Naive B cell (primary cell): ENCODE results near the gene GLRA3. TPM values are rescaled to one million over a fixed set of nuclear protein-coding genes. Genes with fewer than 3 reads are reported as not detected.

Source experiments
- ATAC-seq, 2 donors: fragments of 150-1000 bp; cut with Tn5 transposase; 2 replicates each; pipeline ENCODE4 v1.10.0; 2021; ENCODE audit warnings: low read depth in 2 of 2, mild to moderate bottlenecking in 2 of 2, moderate library complexity in 2 of 2
- DNase-seq: peaks from one replicate; pipeline ENCODE4 v3.0.0; 2022
- H3K27ac Mint-ChIP-seq, 6 donors: one replicate each; pipeline ENCODE4 v1.8.0; 2020 to 2022; ENCODE audit warnings: mild to moderate bottlenecking in 6 of 6, mixed read lengths in 6 of 6, moderate library complexity in 5 of 6, inconsistent platforms in 2 of 6
- H3K27me3 Mint-ChIP-seq, 3 donors: one replicate each; pipeline ENCODE4 v1.8.0; 2021 to 2022; ENCODE audit warnings: mixed read lengths in 3 of 3, mild to moderate bottlenecking in 1 of 3
- H3K36me3 Mint-ChIP-seq, 2 donors: one replicate each; pipeline ENCODE4 v1.8.0; 2020 to 2022; ENCODE audit warnings: mixed read lengths in 2 of 2, inconsistent platforms in 1 of 2, mild to moderate bottlenecking in 1 of 2
- H3K4me1 Mint-ChIP-seq, 3 donors: one replicate each; pipeline ENCODE4 v1.8.0; 2020 to 2022; ENCODE audit warnings: mixed read lengths in 3 of 3, inconsistent platforms in 1 of 3, mild to moderate bottlenecking in 1 of 3, moderate library complexity in 1 of 3
- H3K4me3 Mint-ChIP-seq, 8 donors: one replicate each; pipeline ENCODE4 v1.8.0; 2020 to 2022; ENCODE audit warnings: mild to moderate bottlenecking in 8 of 8, mixed read lengths in 8 of 8, moderate library complexity in 8 of 8, inconsistent platforms in 2 of 8
- H3K9me3 Mint-ChIP-seq, 7 donors: one replicate each; pipeline ENCODE4 v1.8.0; 2020 to 2022; ENCODE audit warnings: mixed read lengths in 7 of 7, mild to moderate bottlenecking in 5 of 7, inconsistent platforms in 2 of 7, moderate library complexity in 1 of 7
- polyA plus RNA-seq, 6 donors: library from polyadenylated mRNA; unstranded; fragments of 300-500 nt; fragmentation: Illumina TruSeq; gene quantifications; one replicate each; pipeline ENCODE4 v1.2.3, GENCODE V29; 2021; ENCODE audit warnings: low read depth in 6 of 6

GLRA3 gene
- polyA plus RNA-seq, 6 donors from 2014 or later = 0.04 TPM; not detected in 5

DNA sequence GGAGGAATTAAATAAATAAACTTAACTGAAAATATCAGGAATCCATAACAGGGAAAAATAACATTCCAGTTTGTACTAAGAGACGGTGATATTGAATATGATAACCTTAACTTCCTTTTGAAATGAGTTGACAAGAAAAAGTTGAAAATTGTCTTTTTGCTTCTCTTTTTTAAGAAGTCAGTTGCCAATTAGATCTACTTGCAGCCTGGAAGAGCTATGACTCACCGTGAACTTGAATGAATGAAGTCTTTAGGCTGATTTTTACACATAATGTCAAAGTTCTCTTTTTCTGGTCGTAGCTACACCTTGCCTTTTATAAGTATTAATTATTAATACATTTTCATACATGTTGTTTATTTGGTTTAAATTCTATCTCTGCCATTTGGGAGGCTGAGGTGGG is 212.4 kb downstream of the GLRA3 start:
- Mint-ChIP-seq H3K36me3 (peaks cover 0 to 8% of the 10 kb centered on the region in 2 donors), H3K27me3 (peaks cover 4 to 6% (median 5%) of the 10 kb centered on the region in 3 donors), H3K9me3 (peaks cover 1 to 23% (median 7%) of the 10 kb centered on the region in 7 donors), H3K27ac (no peak overlapping the region), H3K4me1 (no peaks in the 10 kb centered on the region), H3K4me3 (no peak overlapping the region)
- DNase-seq (no peak), ATAC-seq (no peak)

DNA sequence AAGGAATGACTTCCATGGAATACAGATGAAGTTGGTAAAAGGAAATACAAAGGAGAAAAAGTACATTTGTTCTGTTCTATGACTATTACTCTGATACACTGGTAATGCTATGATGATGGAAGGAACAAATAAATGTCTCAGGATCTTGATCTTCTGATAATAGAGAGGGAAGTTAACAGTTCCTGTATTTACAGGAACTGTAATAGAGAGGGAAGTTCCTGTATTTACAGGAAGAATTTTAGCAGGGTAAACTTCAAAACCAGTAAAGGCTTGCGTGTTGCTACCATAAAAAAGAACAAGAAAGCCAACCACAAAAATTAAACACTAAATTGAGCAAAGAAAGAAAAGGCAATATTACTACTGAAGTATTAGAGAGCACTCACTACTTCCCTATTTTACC is 215.1 kb downstream of the GLRA3 start:
- Mint-ChIP-seq H3K9me3 (peaks cover 1 to 26% (median 7%) of the 10 kb centered on the region in 7 donors), H3K4me3 (no peak overlapping the region), H3K36me3 (peaks cover 0 to 8% of the 10 kb centered on the region in 2 donors), H3K4me1 (no peaks in the 10 kb centered on the region), H3K27ac (peak overlapping the region in 1 of 6 donors; percentile 51), H3K27me3 (peaks cover 0 to 6% (median under 1%) of the 10 kb centered on the region in 3 donors)
- DNase-seq (no peak), ATAC-seq (no peak)

GRCh38 chr4:174611792-174612191 is 217.3 kb downstream of the GLRA3 start:
- Mint-ChIP-seq H3K27me3 (no peaks in the 10 kb centered on the region), H3K27ac (no peak overlapping the region), H3K9me3 (peaks cover 1 to 26% (median 7%) of the 10 kb centered on the region in 7 donors), H3K4me3 (no peak overlapping the region), H3K36me3 (peaks cover 0 to 8% of the 10 kb centered on the region in 2 donors), H3K4me1 (no peaks in the 10 kb centered on the region)
- ATAC-seq (no peak), DNase-seq (no peak)

GRCh38 chr4:174607792-174608191 is 221.3 kb downstream of the GLRA3 start:
- Mint-ChIP-seq H3K4me1 (no peaks in the 10 kb centered on the region), H3K36me3 (peaks cover 0 to 5% of the 10 kb centered on the region in 2 donors), H3K27me3 (no peaks in the 10 kb centered on the region), H3K4me3 (no peak overlapping the region), H3K9me3 (peaks cover 1 to 12% (median 4%) of the 10 kb centered on the region in 7 donors), H3K27ac (no peak overlapping the region)
- DNase-seq = no peak
- no peak for ATAC-seq

- Mint-ChIP-seq H3K27ac (no peak overlapping the region), H3K4me1 (no peaks in the 10 kb centered on the region)
- no peak for ATAC-seq
Measured at GRCh38 chr4:174604198-174604597, 224.8 kb downstream of the GLRA3 start.

DNA sequence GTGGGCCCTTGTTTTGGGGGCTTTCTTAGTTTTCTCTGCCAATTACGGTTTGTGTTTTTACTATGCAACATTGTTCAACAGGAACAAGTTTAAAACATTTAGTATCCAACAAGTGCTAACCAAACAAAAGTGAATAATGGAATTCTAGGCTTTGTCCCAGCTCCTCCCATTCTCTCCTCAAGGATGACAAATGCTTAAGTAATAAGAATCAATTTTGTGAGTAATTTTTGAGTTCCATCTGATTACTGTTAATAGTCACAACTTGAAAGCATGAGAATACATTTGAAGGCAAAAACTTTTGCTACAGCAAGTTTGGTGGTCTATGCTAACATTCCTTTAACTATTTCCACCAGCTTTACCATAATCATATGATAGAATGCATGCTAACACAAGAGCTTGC is 228.7 kb downstream of the GLRA3 start:
- Mint-ChIP-seq H3K4me1 (no peaks in the 10 kb centered on the region), H3K36me3 (no peaks in the 10 kb centered on the region), H3K9me3 (peaks cover 0 to 3% (median 0%) of the 10 kb centered on the region in 7 donors), H3K27ac (no peak overlapping the region), H3K4me3 (no peak overlapping the region), H3K27me3 (peaks cover 0 to 7% (median 6%) of the 10 kb centered on the region in 3 donors)
- ATAC-seq = no peak
- no peak for DNase-seq

More at GRCh38 chr4:174604198-174604597, 224.8 kb downstream of the GLRA3 start:
- Mint-ChIP-seq H3K27me3 (no peaks in the 10 kb centered on the region), H3K9me3 (no peaks in the 10 kb centered on the region), H3K36me3 (no peaks in the 10 kb centered on the region), H3K4me3 (no peak overlapping the region)
- no peak for DNase-seq

GRCh38 chr4:174598800-174599199 is 230.2 kb downstream of the GLRA3 start:
- no peak overlapping the region for H3K27ac Mint-ChIP-seq
- peaks cover 0 to 7% (median 6%) of the 10 kb centered on the region in 3 donors for H3K27me3 Mint-ChIP-seq
- no peaks in the 10 kb centered on the region for H3K36me3 Mint-ChIP-seq
- DNase-seq = no peak
- no peak for ATAC-seq
- peaks cover 0 to 3% (median 0%) of the 10 kb centered on the region in 7 donors for H3K9me3 Mint-ChIP-seq
- H3K4me3 Mint-ChIP-seq = no peak overlapping the region
- no peaks in the 10 kb centered on the region for H3K4me1 Mint-ChIP-seq

- Mint-ChIP-seq H3K27me3 (peaks cover 0 to 7% (median 6%) of the 10 kb centered on the region in 3 donors), H3K9me3 (peaks cover 0 to 3% (median 0%) of the 10 kb centered on the region in 7 donors), H3K4me3 (no peak overlapping the region), H3K27ac (no peak overlapping the region), H3K36me3 (no peaks in the 10 kb centered on the region), H3K4me1 (peaks cover 0 to 3% (median 0%) of the 10 kb centered on the region in 3 donors)
- ATAC-seq (no peak), DNase-seq (no peak)
Measured at GRCh38 chr4:174596513-174596912, 232.5 kb downstream of the GLRA3 start.

DNA sequence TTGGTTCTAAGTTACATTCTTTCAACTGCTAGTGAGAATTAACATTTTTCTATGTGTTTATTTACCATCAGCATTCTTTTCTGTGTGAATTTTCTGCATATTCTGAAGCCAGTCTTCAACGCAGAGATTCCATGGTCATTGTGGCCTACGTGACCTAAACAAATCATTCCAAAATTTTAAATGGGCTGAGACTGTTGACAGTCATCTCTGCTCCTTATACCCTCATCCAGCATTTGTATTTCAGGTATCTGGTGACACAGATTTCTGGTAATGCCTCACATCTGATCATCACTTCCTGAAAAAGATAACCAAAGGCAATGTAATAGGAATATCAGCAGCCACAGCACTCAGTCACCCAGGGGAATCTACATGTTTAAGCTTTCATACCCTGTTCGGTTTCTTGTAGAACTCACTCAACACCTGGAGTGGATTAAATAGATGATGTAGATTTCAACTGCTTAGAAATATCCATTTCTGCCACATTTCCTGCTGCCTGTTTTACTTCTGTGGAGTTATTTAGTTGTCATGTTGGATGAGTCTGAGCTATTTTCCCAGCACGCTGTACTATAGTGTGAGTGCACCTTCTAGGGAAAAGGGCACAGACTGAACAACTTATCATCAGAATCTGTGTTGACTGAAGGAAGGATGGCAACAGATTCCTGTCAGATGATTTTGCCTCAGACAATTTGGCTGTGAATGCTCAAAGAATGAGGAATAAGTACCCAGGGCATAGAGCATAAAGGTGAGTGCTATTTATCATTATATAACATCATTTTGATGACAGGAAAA is 233.7 kb downstream of the GLRA3 start:
- Mint-ChIP-seq H3K4me3 (no peak overlapping the region), H3K27me3 (peaks cover 0 to 7% (median 6%) of the 10 kb centered on the region in 3 donors), H3K4me1 (peaks cover 0 to 10% (median 0%) of the 10 kb centered on the region in 3 donors), H3K27ac (no peak overlapping the region), H3K9me3 (peaks cover 0 to 3% (median 0%) of the 10 kb centered on the region in 7 donors), H3K36me3 (no peaks in the 10 kb centered on the region)
- ATAC-seq = no peak
- DNase-seq = no peak

DNA sequence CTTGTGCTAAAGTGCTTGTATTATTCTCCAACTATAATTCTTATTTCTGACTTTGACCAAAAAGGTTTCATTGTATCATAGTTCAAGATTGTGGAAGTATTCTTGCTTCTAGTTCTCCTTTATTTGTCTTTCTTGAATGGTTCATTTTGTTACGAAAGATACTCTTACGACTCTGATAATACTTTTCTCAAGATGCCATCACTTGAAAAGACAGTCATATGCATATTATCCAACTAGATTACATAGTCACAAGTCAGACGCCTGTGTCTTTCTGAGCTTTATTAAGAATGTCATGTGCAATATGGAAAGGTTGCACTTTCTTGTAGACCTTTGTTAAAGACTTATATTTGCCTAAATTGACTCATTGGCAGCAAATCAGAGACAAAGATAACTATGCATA is 235.3 kb downstream of the GLRA3 start:
- peaks cover 0 to 7% (median 6%) of the 10 kb centered on the region in 3 donors for H3K27me3 Mint-ChIP-seq
- ATAC-seq = no peak

DNA sequence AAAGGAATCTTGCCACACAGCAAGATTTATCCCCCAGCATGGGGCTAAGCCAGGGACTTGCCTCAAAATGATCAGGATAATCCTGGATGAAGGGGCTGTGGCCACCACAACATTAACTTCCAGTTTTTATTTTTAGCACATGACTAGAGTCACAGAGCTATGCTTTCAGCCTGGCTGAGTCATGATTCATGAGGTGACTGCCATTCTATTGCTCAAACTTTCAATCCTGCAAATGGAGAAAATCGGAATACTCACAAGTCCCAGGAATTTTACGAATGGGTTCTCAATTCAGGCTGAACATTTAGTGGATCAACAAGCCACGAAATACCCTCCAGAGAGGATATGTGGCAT is 236.1 kb downstream of the GLRA3 start:
- Mint-ChIP-seq H3K27me3 (peaks cover 0 to 7% (median 6%) of the 10 kb centered on the region in 3 donors), H3K4me1 (peaks cover 0 to 10% (median 0%) of the 10 kb centered on the region in 3 donors), H3K9me3 (peaks cover 0 to 3% (median 0%) of the 10 kb centered on the region in 7 donors), H3K27ac (no peak overlapping the region), H3K36me3 (no peaks in the 10 kb centered on the region), H3K4me3 (no peak overlapping the region)
- ATAC-seq (no peak), DNase-seq (no peak)

More for the DNA sequence above, 235.3 kb downstream of the GLRA3 start:
- Mint-ChIP-seq H3K27ac (no peak overlapping the region), H3K4me1 (peaks cover 0 to 10% (median 0%) of the 10 kb centered on the region in 3 donors), H3K36me3 (no peaks in the 10 kb centered on the region), H3K4me3 (no peak overlapping the region), H3K9me3 (peaks cover 0 to 3% (median 0%) of the 10 kb centered on the region in 7 donors)
- DNase-seq = no peak

- DNase-seq (no peak), ATAC-seq (no peak)
- peaks cover 0 to 3% (median 2%) of the 10 kb centered on the region in 7 donors for H3K9me3 Mint-ChIP-seq
- peaks cover 0 to 7% (median 6%) of the 10 kb centered on the region in 3 donors for H3K27me3 Mint-ChIP-seq
- H3K36me3 Mint-ChIP-seq = no peaks in the 10 kb centered on the region
- H3K4me3 Mint-ChIP-seq = no peak overlapping the region
- peaks cover 0 to 10% (median 0%) of the 10 kb centered on the region in 3 donors for H3K4me1 Mint-ChIP-seq
- no peak overlapping the region for H3K27ac Mint-ChIP-seq
Measured at GRCh38 chr4:174592256-174592984, 236.6 kb downstream of the GLRA3 start.

DNA sequence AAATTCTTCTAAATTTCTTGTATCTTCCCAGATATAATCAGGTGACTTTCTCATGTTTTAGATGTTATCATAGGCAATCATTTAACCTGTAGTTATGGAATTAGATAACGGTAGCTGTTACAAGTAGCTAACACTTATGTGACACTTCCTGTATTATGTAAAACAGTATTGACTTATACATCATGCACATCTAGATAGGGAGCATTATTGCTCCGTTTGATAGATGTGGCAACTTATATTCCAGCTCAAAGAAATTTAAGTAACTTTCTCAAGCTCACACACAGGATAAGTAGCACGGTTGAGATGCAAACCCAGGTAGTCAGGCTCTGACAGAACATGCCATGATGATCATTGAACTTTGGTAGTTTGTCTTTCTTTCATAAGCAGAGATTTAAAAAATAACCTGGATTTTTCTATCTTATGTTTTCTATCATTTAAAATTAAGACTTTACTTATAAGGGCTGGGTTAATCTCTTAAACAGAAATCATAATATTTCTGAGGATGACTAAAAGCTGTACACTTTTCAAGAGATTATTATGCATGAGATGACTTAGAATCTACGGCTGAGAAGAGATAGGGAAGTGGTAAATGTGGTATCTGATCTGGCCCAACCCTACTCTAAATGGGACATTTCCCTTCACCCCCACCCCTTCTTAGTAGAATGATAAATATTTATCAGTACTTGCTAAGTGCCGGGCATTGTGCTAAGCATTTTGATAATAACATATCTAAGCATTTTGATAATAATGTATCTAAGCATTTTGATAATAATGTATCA is 237.6 kb downstream of the GLRA3 start:
- peaks cover 0 to 10% (median 0%) of the 10 kb centered on the region in 3 donors for H3K4me1 Mint-ChIP-seq
- H3K4me3 Mint-ChIP-seq = no peak overlapping the region
- peaks cover 0 to 2% (median under 1%) of the 10 kb centered on the region in 3 donors for H3K27me3 Mint-ChIP-seq
- no peaks in the 10 kb centered on the region for H3K36me3 Mint-ChIP-seq
- no peak overlapping the region for H3K27ac Mint-ChIP-seq
- peaks cover 0 to 7% (median 2%) of the 10 kb centered on the region in 7 donors for H3K9me3 Mint-ChIP-seq
- no peak for DNase-seq
- ATAC-seq = peak; percentile 52 to 61
